DMS153 (cell line): Measurements from ENCODE around the gene CCDC27.

Experiments
- DNase-seq: peaks from one replicate; lab custom pipeline; 2025; lab: John Stamatoyannopoulos, UW

The CCDC27 gene

DNA sequence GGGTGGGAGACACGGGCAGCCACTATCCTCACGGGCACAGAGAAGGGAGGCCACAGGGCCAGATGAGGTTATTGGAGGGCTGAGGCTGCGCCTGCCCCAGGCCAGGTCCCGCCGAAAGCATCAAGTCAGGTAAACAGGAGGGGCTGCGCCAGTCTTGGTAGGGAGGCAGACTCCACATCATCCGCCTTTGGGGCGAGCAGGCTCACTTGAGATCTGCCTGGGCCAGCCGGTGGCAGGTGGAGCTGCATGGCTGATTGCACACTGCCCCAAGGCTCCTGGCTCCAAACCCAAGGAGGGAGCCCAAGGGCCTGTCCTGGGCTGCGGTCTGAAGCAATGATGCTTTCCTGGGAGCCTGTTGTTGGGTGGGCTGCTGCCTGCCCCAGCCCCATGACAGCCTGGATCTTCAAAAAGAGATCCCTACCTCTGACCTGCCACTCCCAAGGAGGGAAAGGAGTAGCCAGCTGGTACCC lies 24.9 kb downstream of the CCDC27 start:
- DNase-seq: no peak

DNA sequence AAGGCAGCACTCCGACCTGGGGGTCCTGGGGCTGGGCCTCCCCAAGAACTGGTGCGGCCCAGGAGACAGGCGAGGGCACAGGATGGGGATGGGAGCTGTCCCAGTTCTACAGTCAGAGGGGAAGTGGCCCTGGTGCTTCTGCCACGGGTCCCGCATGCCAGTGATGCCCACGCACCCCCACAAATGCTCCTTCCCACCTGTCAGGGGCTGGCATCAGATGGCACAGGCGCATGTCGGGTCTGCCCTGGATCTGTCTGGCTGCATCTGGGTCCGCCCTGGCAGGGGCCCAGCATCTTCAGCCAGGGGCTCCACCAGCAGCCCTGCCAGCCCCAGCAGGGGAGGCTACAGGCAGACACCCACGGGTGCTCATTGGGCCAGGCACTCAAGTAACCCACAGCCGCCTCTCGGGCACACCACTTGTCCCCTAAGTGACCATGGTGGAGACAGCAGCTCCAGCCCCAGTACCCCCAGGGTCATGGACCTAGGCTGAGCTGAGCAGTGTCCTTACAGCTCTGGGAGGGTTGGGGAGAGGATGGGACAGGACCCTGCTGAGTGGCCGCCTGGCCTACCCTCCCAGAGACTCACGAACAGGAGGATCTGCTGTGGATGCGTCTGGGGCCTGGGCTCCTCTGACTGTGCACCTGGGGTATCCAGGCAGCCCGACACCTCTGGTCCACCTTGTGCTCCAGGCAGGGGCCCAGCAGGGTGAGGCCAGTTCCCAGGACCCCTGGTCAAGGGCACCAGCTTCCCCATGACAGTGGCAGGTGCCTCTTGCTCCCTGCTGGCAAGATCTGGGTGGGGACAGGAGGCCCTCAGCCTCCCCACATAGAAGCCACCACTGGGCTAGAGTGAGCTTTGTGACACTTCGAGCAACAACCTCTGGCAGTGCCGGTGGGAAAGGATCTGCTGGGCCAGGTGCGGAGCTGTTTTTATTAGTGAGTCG lies 25.7 kb downstream of the CCDC27 start:
- no peak for DNase-seq

DNA sequence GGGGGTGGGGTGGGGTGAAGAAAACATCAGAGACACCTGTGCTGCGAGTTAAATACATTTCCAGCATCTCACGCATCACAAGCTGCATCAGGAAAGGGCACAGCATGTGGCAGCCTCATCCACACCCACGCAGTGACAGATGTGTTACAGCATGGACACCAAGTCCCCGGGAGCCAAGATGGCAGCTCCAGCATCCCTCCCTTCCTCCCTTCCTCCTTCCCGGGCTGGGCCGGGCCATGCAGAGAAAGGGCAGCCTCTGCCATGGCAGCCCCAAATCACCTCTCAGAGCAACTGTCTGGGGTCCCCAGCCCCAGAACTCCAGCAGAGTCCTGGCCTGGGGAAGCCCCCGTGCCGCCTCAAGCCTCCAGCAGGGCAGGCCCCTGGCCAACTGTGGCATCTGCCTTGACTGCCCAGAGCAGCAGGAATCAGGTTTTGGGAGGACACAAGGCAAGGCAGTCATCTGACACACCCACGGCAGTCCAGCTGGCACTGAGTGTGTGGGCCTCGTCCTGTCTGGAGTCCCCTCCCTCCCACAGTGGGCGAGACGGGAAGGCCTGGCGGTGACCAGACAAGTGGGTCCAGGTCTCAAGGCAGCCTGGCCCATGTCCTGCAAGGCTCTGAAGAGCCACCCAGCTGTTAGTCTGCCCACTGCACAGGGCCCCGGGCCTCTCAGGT lies 26.5 kb downstream of the CCDC27 start:
- no peak for DNase-seq

DNA sequence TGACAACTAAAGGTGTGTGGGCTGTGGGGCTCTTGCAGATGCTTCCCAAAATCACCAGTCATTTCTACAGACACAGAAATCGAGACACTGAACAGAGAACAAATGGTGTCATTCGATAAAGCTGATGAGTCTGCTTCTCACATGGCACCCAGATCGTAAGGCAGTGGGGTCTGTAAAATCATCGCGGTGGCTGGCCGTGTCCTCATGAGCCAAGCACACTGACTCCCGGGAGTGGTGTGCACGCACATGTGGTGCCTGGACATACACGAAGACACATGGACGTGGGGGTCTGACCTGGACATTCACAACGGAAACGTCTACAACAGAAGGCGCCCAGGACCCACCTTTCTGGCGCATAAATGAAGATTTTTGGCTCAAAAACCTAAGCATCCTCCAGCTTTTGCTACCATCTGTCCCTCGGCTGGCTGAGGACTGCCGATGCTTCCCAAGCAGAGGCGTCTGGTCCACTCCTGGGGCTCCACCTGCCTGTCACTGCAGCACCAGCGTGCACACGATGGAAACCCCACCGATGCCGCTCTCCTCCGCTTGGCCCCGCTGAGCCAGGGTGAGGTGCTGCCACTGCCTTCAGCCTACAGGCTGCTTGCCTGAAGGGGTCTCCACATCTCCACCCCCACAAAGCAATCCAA lies 27.1 kb downstream of the CCDC27 start:
- no peak for DNase-seq

DNA sequence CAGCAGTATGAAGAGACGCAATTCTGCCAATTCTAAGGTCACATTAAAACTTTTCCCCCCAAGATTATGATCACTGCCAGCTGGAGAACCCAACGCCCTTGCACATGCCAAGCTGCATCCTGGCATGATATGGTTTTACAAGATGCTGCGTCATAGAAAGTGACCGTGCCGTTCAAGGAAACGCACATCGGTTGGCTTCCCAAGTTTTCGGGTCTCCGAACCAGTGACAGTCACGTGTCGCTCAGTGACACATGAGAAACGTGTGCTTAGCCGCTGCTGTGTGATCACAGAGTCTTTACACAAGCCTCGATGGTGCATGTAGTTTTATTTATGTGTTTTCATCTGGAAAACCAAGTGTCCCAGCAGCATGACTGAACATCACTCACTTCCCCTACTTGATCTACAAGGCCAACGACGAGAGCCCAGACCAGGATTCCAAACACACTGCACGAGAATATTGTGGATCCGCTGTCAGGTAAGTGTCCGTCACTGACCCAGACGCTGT lies 27.7 kb downstream of the CCDC27 start:
- DNase-seq: no peak

DNA sequence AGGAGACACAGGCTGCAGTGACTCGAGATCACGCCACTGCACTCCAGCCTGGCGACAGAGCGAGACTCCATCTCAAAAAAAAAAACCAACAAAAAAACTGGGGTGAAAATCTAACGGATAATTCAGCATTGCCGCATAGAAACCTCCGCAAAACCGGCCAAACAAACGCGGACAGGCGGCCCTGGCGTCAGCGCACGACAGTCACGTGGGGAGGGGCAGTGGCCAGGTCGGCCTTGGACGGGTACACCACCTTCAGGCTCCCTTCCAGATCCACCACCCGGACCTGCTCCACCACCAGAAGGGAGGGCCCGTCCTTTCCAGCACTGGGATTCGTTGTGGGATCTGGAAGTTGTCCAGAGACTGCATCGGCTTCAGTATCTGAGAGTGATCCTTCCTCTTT lies 28.7 kb downstream of the CCDC27 start:
- no peak for DNase-seq

DNA sequence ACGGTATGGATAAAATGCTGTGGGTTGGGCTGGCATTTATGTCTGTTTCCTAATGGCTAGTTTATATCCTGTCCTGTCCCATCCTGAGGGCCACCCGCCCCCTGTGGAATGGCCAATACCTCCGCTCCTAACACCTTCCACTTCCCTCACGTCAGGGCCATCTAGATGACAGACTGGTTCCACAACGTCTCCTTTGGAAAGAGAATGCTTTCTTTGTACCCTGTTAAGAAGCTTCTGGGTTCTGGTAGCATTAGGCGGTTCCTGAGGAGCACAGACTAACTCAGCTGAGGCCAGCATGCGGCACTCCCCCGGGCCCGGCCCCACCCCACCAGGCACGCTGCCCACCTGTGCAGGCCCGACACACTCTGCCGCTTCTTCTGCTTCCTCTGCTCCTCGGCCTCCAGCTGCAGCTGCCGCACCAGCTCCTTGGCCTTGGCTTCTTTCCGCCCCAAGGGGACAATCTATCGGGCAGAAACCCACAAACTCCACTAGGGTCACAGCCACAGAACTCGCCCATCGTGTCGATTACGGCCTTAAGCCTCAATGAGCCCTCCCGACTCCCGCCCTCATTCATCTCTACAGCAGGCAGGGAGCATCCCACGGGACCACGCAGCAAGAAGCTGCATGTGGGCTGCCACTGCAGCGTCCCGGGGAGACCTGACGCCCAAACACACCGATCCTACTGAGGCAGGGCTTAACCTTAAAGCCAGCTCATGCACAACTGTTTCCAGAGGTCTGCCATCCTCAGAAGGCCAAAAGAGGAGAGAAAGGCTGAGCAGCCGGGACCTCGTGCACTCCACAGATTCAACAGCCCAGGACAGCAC lies 31.6 kb downstream of the CCDC27 start:
- DNase-seq: no peak

DNA sequence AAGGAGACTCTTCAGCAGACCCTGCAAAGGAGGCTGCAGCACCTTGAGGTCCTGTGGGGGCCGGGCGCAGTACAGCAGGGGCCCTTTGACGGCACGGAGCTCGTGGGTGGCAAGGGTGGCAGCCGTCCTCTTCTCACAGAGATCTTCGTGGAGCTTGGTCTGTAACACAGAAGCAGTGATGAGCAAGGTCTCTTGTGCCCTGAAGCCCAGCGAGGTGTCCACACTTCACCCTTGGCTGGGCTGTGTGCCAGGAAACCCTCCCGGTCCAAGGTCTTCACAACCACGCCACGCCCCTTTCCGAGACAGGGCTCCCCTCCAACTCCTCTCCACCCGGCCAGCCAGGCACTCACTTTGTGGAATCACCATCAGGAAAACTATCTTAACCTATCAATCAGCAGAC lies 32.8 kb downstream of the CCDC27 start:
- no peak for DNase-seq

DNA sequence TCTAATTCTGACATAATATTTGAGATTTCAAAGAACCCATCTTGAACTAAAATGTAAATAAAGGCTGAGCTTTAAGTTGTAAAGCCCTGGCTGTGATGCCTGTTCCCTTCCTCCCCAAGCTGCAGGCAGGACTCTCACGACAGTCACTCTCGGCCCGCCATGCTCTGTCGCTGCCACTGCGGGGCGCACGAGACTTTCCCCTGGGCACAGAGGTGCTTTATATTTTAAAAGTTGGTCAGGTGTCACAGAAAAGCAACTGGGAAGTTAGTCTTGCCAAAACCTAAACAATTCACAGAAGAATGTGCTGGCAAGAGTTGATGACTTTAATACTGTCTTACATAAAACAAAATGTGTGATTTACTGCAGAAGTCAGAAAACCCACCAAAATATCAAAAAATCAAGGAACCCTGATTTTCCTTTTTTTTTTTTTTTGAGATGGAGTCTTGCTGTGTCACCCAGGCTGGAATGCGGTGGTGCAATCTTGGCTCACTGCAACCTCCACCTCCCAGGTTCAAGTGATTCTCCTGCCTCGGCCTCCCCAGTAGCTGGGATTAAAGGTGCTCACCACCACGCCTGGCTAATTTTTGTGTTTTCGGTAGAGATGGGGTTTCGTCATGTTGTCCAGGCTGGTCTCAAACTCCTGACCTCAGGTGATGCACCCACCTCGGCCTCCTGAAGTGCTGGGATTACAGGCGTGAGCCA lies 33.4 kb downstream of the CCDC27 start:
- no peak for DNase-seq

DNA sequence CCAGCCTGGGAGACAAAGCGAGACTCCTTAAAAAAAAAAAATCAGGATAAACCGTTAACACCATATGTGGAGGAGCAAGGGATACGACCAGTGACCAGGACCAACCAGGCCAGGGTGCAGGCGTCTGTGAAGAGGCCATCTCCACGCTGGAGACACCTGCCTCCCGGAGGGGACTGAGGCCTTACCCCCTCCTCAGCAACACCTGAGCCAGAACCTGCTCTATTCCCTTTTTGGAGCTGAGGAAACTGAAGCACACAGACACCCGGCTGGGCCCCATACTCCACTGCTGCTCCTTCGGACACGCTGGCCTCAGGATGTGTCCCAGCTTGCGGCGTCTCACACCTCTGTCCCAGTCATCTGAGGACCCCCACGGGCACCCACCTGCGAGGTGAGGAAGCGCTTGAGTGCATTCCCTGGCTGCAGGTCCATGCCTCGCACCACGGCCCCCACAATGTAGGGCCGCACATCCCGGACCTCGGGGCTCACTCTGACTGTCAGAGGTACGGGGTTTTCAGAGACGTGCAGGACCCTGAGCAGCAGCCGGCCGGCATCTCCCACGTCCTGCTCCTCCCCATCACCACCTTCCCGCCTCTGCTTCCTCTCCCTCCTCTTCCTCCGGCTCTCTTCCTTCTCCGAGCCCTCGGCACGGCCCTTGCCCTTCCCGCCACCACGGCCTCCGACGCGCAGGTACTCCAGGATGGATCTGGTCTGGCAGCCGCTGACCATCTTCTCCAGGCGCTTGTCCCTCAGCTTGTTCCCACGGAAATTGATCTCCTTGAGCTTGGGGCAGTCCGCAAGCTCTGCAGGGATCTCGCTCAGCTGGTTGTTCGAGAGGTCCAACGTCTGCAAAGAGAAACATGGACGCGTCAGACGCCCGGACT lies 34.5 kb downstream of the CCDC27 start:
- no peak for DNase-seq

DNA sequence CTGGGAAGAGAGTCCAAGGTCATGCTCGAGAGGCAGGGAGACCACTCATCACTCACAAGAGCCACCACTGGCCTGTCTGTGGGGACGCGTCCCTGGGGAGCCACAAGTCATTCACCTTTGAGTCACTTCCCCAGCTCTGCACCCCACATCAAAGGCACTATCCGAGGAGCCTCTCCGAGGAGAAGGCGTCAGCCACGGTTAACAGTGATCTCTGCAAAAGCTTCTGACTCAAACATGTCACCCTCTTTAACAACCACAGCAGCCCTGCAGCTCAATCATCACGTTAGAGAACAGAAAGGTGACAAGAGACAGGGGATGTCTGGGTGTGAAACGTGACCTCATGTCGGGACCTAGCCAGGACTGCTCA lies 35.1 kb downstream of the CCDC27 start:
- no peak for DNase-seq

DNA sequence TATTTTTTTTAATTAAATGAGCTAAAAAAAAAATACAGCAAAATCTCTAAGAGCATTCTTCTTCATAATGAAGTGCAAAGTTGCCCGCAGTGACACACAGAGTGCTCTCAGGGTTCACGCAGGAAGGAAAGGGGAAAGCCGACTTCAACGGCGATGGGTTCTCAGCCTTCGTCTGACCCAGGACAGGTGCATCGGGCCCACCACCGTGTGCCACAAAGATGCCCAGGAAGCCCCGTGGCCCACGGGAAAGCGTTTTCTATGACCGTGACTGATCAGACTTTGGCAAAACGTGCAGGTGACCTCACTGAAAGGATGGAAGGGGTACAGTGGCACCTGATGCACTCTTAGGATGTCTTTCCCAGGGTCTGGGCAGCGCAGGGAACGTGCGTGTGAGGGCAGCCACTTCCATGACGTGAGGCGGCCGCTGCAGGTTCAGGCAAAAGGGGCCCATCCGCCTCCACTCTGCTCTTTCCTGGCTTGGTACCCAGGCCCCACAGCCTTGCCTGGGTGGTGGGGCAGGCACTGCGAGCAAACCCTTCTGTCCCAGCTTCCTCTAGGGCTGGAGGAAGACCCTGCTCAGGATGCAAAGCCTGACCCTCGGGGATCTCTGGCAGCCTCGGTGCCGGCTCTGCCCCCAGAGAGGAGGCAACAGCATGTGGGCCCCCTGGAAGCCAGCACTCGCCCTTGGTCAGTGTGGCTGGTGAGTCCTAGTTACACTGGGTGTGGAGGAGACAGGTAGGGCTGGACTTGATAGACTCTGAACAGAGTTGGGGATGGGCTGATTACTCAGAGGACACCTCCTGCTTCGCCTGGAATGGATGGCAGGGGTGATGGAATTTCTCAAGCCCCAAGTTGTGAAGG lies 35.7 kb downstream of the CCDC27 start:
- no peak for DNase-seq

DNA sequence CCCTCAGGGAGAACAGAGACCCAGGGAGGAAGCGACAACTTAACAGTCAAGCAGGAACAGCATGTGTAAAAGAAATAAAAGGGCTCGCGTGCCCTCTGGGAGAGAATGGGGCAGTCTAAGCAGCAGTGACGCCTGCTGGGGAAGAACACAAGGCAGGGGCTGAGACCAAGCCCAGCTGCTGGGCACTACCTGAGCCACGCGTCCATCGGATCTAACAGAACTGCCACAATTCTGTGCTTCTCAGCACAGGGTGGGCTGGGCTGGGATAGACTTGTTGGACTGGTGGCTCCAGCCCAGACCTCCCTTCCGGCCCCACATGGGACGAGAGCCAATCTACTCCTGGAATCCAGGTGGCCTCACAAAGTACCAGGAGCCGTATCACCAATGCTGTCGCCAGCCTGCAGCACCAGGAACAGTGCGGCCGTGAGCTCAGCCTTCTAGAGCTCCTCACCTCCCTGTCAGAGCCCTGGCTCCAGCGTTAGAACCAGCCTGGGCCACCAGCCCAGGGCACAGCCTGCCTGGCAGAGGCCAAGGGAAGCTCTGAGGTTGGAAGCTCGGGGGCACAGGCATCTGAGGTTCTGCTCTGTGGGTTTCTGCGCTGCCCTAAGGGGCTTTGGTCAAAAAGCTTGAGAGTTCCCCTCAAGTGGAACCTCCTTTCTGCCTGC lies 36.6 kb downstream of the CCDC27 start:
- no peak for DNase-seq

DNA sequence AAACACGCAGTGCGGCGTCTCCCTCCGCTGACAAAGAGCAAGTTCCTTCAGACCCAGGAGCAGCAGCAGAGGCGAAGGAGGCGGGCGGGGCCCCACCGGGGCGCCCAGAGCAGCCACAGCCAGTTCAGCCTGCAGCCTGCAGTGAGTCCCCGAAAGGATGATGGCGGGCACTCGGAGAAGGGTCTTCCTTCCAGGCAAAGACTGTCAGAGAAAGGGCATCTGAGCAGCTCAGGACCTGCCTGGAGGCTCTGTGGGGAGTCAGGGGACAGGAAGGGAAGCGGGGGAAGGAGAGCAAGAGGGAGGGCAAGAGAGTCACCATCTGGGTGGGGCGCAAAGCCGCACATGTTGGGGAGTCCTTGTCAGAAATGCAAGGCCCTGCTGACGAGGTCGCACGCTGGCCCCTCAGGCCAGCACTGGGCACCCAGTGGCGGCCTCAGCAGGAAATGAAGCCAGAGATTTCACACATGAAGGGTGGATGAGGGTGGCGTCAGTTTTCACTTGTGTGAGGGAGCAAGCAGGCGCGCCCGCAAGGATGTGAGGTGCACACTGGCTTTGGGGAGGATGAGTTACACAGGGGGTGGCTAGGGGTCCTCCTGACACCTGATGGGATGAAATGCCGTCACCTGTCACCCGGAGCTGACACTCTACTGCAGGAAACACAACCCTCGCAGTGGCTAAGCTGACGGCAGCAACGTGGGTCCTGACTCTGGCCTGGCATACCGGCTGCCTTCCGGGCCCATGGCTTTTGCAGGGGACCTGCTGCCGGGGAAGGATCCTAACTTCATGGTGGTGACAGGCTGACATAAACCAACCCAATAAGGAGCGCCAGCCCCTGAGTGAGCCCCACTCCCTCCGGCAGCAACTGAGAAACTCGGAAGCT lies 37.4 kb downstream of the CCDC27 start:
- DNase-seq: no peak

DNA sequence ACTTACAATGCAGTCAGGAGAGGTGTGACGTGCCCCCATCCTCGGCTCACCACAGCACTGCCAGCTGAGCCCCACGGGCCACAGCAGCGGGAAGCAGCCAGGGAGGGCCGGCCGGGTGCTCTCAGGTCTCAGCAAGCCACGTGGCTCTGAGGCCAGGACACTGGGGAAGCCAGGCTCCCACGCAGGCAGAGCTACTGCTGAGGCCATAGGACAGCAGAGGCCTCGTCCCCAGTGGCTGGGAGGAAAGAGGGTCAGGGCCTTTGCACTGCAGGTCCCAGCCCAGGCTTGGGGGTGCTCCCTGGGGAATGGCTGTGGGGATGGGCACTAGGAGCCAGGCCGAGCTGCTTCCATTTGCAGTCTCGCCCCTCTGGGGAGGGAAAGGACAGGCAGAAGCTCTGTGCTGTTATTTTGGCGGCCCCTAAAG lies 38.3 kb downstream of the CCDC27 start:
- no peak for DNase-seq

DNA sequence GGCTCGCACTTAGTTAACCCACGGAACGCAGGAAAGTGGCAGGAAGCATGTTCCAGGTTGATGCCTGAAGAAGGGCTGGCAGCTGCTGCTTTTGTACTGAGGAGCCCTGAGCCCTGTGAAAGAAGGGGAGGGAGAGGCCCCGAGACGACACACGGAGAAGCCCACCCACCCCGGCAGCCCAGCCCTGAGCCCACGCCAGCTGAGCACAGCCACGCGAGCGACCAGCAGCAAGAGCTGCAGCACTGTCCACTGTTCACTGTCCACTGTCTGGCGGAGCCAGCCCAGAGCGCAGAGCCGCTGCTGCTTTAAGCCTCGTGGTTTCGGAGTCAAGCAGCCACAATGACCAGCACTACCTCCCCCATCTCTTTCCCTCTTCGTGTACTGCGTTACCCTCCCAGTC lies 38.7 kb downstream of the CCDC27 start:
- DNase-seq: no peak

DNA sequence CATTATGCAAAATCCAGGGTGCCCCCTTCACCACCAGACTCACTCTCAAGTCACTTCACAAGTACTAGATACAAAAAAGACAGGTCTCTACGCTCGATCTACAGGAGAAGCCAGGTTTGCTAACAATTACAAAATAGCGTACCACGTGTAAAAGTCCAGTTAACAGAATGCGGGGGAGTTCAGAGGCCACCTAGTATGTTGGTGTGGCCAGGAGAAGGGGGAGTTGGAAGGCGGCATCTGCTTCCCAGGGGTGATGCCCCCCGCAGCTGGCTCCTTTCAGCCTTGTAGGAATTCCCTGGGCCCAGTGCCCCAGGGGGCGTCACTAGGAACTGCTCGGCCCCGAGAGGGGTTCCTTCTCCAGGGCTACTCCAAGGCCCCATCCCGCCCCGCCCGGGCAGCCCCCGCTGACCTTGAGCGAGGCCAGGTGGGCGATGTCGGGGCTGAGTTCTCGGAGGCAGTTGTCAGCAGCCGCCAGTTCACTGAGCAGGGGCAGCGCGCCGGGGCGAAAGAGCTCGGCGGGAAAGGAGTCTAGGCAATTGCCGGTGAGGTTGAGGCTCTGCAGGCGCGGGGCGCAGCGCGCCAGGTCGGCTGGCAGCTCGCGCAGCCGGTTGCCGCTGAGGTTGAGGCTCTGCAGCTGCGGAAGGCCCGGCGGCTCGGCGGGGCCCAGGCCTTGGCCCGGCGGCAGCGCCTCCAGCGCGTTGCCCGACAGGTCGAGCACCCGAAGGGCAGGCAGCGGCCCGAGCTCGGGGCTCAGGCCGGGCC lies 43.4 kb downstream of the CCDC27 start:
- DNase-seq: no peak
